Measurements from ENCODE around the gene SNRK.

The SNRK gene

DNA sequence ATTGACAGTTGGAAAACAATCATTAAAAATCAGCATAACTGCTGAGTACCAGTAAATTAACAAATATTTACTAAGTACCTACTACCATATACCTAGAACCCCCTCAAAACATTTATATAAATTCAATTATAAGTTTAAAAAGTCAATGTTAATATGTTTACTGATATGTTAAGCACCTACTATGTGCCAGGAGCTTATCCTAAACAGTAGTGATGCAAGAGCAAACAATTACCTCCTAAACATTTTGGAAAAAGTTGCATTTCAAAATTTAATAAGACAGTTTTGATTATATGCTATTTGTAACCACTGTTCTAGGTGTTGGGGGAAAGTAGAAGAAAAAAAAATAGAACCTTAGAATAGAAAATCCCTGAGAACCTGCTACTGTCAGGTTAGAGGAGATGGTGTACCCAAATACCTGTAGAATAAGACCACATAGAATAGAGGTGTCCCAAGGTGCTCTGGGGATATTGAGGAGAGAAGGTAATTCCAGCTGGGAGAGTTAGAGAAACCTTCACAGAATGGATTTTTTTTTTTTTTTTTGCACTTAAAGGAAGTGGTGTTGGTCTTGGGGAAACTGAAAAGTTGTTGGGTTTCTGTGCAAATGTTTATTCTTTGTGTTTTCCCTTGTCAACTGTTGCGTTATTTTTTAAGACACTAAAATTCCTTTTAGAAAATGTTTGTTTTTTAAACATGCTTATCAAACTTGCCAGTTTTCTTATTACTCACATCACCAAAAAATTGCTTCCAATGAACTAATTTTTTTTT, 16.0 kb downstream of the SNRK start:
- H4K8ac ChIP-seq (ENCODE audit: low read length): no peak overlapping the region
- H3K23ac ChIP-seq (ENCODE audit: low read length in 2 of 2): no peak overlapping the region
- WGBS: no CpG with 5 or more reads among the region's 1 CpG

DNA sequence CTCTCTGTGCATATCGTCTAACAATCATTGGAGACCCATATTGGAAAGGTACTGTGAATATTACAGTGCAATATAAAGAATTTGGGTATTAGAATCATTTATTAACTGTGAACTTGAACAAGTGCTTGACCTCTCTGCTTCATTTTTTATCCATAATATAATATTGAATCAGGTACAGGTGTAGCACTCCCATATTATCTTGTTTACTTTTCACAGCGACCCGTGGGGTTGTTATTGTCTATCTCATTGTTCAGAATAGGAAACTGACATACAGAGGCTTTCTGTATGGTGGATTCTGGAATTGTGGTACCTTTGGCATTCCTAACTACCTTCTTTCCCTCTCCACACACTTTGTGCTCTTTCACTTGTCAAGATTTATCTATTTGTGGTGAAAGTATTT, 17.8 kb downstream of the SNRK start:
- Histone ChIP-seq H2AFZ (ENCODE audit: low read depth, low read length) (no peak overlapping the region), H3K4me1 (ENCODE audit: control insufficient read depth, insufficient read depth, low read depth, low read length) (no peaks in the 10 kb centered on the region), H3K4me3 (ENCODE audit: insufficient read depth in 1 of 2, low read depth in 1 of 2, low read length in 2 of 2) (no peak overlapping the region), H4K8ac (ENCODE audit: low read length) (no peak overlapping the region), H2AK5ac (ENCODE audit: low read length, severe bottlenecking) (no peak overlapping the region), H2BK12ac (ENCODE audit: low read length in 2 of 2) (no peak overlapping the region), H3K27ac (ENCODE audit: low read length, poor library complexity, severe bottlenecking) (no peak overlapping the region), H3K23ac (ENCODE audit: low read length in 2 of 2) (no peak overlapping the region), H2BK120ac (ENCODE audit: low read depth, low read length) (no peak overlapping the region), H3K79me1 (replicated peaks; ENCODE audit: low read length, poor library complexity, severe bottlenecking) (peaks cover 10% of the 10 kb centered on the region), H2BK15ac (ENCODE audit: low read depth, poor library complexity, severe bottlenecking) (no peak overlapping the region), H3K27me3 (ENCODE audit: control insufficient read depth in 1 of 2, insufficient read depth in 1 of 2, low read length in 2 of 2) (no peaks in the 10 kb centered on the region), H2BK5ac (ENCODE audit: low read depth, low read length, poor library complexity, severe bottlenecking) (no peak overlapping the region), H4K91ac (ENCODE audit: low read length) (no peak overlapping the region), H3K4me2 (ENCODE audit: low read length, poor library complexity, severe bottlenecking) (no peak overlapping the region), H3K4ac (ENCODE audit: low read depth in 1 of 2, low read length in 2 of 2) (no peak overlapping the region), H3K9me3 (ENCODE audit: control insufficient read depth, low read length) (no peaks in the 10 kb centered on the region), H3K14ac (ENCODE audit: low read length in 2 of 2) (no peak overlapping the region), H3K18ac (ENCODE audit: low read depth in 1 of 2, low read length in 2 of 2) (no peak overlapping the region), H3K36me3 (ENCODE audit: control insufficient read depth in 1 of 2, insufficient read depth in 2 of 2, low read depth in 1 of 2, low read length in 2 of 2) (peaks cover 0 to 34% of the 10 kb centered on the region in 2 experiments), H3K9ac (ENCODE audit: low read length) (no peak overlapping the region)
- no CpG with 5 or more reads among the region's 3 CpGs for WGBS
- DNase-seq: no peak

More for the DNA sequence above, 16.0 kb downstream of the SNRK start:
- no peak for DNase-seq
- H2AK5ac ChIP-seq (ENCODE audit: low read length, severe bottlenecking): no peak overlapping the region
- H2BK12ac ChIP-seq (ENCODE audit: low read length in 2 of 2): no peak overlapping the region
- H3K27me3 ChIP-seq (ENCODE audit: control insufficient read depth in 1 of 2, insufficient read depth in 1 of 2, low read length in 2 of 2): no peaks in the 10 kb centered on the region
- no peak overlapping the region for H3K9ac ChIP-seq (ENCODE audit: low read length)
- no peak overlapping the region for H2AFZ ChIP-seq (ENCODE audit: low read depth, low read length)
- H3K36me3 ChIP-seq (ENCODE audit: control insufficient read depth in 1 of 2, insufficient read depth in 2 of 2, low read depth in 1 of 2, low read length in 2 of 2): peaks cover 0 to 27% of the 10 kb centered on the region in 2 experiments
- H3K4ac ChIP-seq (ENCODE audit: low read depth in 1 of 2, low read length in 2 of 2): no peak overlapping the region
- H3K14ac ChIP-seq (ENCODE audit: low read length in 2 of 2): no peak overlapping the region
- H2BK5ac ChIP-seq (ENCODE audit: low read depth, low read length, poor library complexity, severe bottlenecking): no peak overlapping the region
- no peak overlapping the region for H4K91ac ChIP-seq (ENCODE audit: low read length)
- no peak overlapping the region for H3K4me2 ChIP-seq (ENCODE audit: low read length, poor library complexity, severe bottlenecking)
- H3K18ac ChIP-seq (ENCODE audit: low read depth in 1 of 2, low read length in 2 of 2): no peak overlapping the region
- no peak overlapping the region for H2BK15ac ChIP-seq (ENCODE audit: low read depth, poor library complexity, severe bottlenecking)
- no peaks in the 10 kb centered on the region for H3K4me1 ChIP-seq (ENCODE audit: control insufficient read depth, insufficient read depth, low read depth, low read length)
- H3K4me3 ChIP-seq (ENCODE audit: insufficient read depth in 1 of 2, low read depth in 1 of 2, low read length in 2 of 2): no peak overlapping the region
- no peaks in the 10 kb centered on the region for H3K9me3 ChIP-seq (ENCODE audit: control insufficient read depth, low read length)
- peaks cover 13% of the 10 kb centered on the region for H3K79me1 ChIP-seq (replicated peaks; ENCODE audit: low read length, poor library complexity, severe bottlenecking)
- H2BK120ac ChIP-seq (ENCODE audit: low read depth, low read length): no peak overlapping the region
- no peak overlapping the region for H3K27ac ChIP-seq (ENCODE audit: low read length, poor library complexity, severe bottlenecking)

DNA sequence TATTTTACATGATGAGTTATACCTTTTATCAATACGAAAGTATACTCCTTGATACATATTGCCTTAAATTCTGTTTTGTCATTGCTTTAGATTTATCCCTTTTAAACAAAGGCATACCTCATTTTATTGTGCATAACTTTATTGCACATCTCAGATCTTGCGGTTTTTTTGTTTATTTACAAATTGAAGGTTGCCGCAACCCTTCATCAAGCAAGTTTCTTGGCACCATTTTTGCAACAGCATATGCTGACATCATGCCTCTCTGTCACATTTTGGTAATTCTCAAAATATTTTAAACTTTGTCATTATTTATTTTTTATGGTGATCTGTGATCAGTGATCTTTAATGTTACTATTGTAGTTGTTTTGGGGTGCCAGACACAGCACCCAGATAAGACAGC, 20.9 kb downstream of the SNRK start:
- no peaks in the 10 kb centered on the region for H3K9me3 ChIP-seq (ENCODE audit: control insufficient read depth, low read length)
- WGBS: 95% methylated on average over 3 of the region's 3 CpGs
- no peak overlapping the region for H3K9ac ChIP-seq (ENCODE audit: low read length)
- DNase-seq: no peak
- H3K27ac ChIP-seq (ENCODE audit: low read length, poor library complexity, severe bottlenecking): no peak overlapping the region
- H3K79me1 ChIP-seq (replicated peaks; ENCODE audit: low read length, poor library complexity, severe bottlenecking): peaks cover 11% of the 10 kb centered on the region
- H2AK5ac ChIP-seq (ENCODE audit: low read length, severe bottlenecking): no peak overlapping the region
- no peak overlapping the region for H3K4ac ChIP-seq (ENCODE audit: low read depth in 1 of 2, low read length in 2 of 2)
- H2BK120ac ChIP-seq (ENCODE audit: low read depth, low read length): no peak overlapping the region
- no peak overlapping the region for H3K23ac ChIP-seq (ENCODE audit: low read length in 2 of 2)
- H3K18ac ChIP-seq (ENCODE audit: low read depth in 1 of 2, low read length in 2 of 2): no peak overlapping the region
- peaks cover 2% of the 10 kb centered on the region for H3K4me1 ChIP-seq (ENCODE audit: control insufficient read depth, insufficient read depth, low read depth, low read length)
- H2AFZ ChIP-seq (ENCODE audit: low read depth, low read length): no peak overlapping the region
- no peak overlapping the region for H2BK12ac ChIP-seq (ENCODE audit: low read length in 2 of 2)
- H3K14ac ChIP-seq (ENCODE audit: low read length in 2 of 2): no peak overlapping the region
- no peak overlapping the region for H4K91ac ChIP-seq (ENCODE audit: low read length)
- no peak overlapping the region for H2BK15ac ChIP-seq (ENCODE audit: low read depth, poor library complexity, severe bottlenecking)
- no peak overlapping the region for H2BK5ac ChIP-seq (ENCODE audit: low read depth, low read length, poor library complexity, severe bottlenecking)
- no peak overlapping the region for H3K4me2 ChIP-seq (ENCODE audit: low read length, poor library complexity, severe bottlenecking)
- H3K4me3 ChIP-seq (ENCODE audit: insufficient read depth in 1 of 2, low read depth in 1 of 2, low read length in 2 of 2): no peak overlapping the region
- peaks cover 0 to 44% of the 10 kb centered on the region in 2 experiments for H3K36me3 ChIP-seq (ENCODE audit: control insufficient read depth in 1 of 2, insufficient read depth in 2 of 2, low read depth in 1 of 2, low read length in 2 of 2)
- no peaks in the 10 kb centered on the region for H3K27me3 ChIP-seq (ENCODE audit: control insufficient read depth in 1 of 2, insufficient read depth in 1 of 2, low read length in 2 of 2)
- H4K8ac ChIP-seq (ENCODE audit: low read length): no peak overlapping the region

DNA sequence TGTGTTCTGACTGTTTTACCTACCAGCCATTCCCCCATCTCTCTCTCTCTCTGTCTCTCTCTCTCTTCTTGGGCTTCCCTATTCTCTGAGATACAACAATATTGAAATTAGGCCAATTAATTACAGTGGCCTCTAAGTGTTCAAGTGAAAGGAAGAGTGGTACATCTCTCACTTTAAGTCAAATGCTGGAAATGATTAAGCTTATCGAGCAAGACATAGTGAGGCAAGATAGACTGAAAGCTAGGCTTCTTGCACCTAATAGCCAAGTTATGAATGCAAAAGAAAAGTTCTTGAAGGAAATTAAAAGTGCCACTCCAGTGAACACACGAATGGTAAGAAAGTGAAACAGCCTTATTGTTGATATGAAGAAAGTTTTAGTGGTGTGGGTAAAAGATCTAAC, 21.3 kb downstream of the SNRK start:
- no peak for DNase-seq
- no peak overlapping the region for H2BK5ac ChIP-seq (ENCODE audit: low read depth, low read length, poor library complexity, severe bottlenecking)
- no peak overlapping the region for H4K91ac ChIP-seq (ENCODE audit: low read length)
- H3K23ac ChIP-seq (ENCODE audit: low read length in 2 of 2): no peak overlapping the region
- H3K36me3 ChIP-seq (ENCODE audit: control insufficient read depth in 1 of 2, insufficient read depth in 2 of 2, low read depth in 1 of 2, low read length in 2 of 2): peaks cover 0 to 48% of the 10 kb centered on the region in 2 experiments
- peaks cover 2% of the 10 kb centered on the region for H3K4me1 ChIP-seq (ENCODE audit: control insufficient read depth, insufficient read depth, low read depth, low read length)
- H2BK12ac ChIP-seq (ENCODE audit: low read length in 2 of 2): no peak overlapping the region
- no peak overlapping the region for H3K9ac ChIP-seq (ENCODE audit: low read length)
- no peak overlapping the region for H3K4me3 ChIP-seq (ENCODE audit: insufficient read depth in 1 of 2, low read depth in 1 of 2, low read length in 2 of 2)
- H3K4ac ChIP-seq (ENCODE audit: low read depth in 1 of 2, low read length in 2 of 2): no peak overlapping the region
- H3K79me1 ChIP-seq (replicated peaks; ENCODE audit: low read length, poor library complexity, severe bottlenecking): peaks cover 11% of the 10 kb centered on the region
- no peak overlapping the region for H3K27ac ChIP-seq (ENCODE audit: low read length, poor library complexity, severe bottlenecking)
- no peak overlapping the region for H3K18ac ChIP-seq (ENCODE audit: low read depth in 1 of 2, low read length in 2 of 2)
- no peaks in the 10 kb centered on the region for H3K27me3 ChIP-seq (ENCODE audit: control insufficient read depth in 1 of 2, insufficient read depth in 1 of 2, low read length in 2 of 2)
- WGBS: 100% methylated on average over 1 of the region's 2 CpGs
- no peak overlapping the region for H3K4me2 ChIP-seq (ENCODE audit: low read length, poor library complexity, severe bottlenecking)
- H2BK120ac ChIP-seq (ENCODE audit: low read depth, low read length): no peak overlapping the region
- no peak overlapping the region for H2AK5ac ChIP-seq (ENCODE audit: low read length, severe bottlenecking)
- no peaks in the 10 kb centered on the region for H3K9me3 ChIP-seq (ENCODE audit: control insufficient read depth, low read length)
- H2BK15ac ChIP-seq (ENCODE audit: low read depth, poor library complexity, severe bottlenecking): no peak overlapping the region
- H4K8ac ChIP-seq (ENCODE audit: low read length): no peak overlapping the region
- H2AFZ ChIP-seq (ENCODE audit: low read depth, low read length): no peak overlapping the region
- H3K14ac ChIP-seq (ENCODE audit: low read length in 2 of 2): no peak overlapping the region

All from mesenchymal stem cell (in vitro differentiated cells and primary cell).